Aorta (tissue), 5 donors: ENCODE results near the gene NINJ1. TPM values are rescaled to one million over a fixed set of nuclear protein-coding genes. Genes with fewer than 3 reads are reported as not detected.

Experiments
- ATAC-seq: fragments of 200-7000 bp; cut with Tn5 transposase; one replicate; pipeline ENCODE4 v1.9.1; 2022; ENCODE audit warnings: moderate library complexity; ENCODE audit not compliant: low FRiP score
- DNase-seq, 2 donors: peaks; one replicate each; pipeline ENCODE4 v3.0.0-alpha.2; 2020
- H3K27ac ChIP-seq, 2 donors: one replicate each; pipeline ENCODE4 v1.5.1; 2013; ENCODE audit warnings: low read length in 2 of 2, mild to moderate bottlenecking in 2 of 2, moderate library complexity in 2 of 2, control low read depth in 1 of 2, inconsistent platforms in 1 of 2, low read depth in 1 of 2
- H3K27me3 ChIP-seq, 2 donors: one replicate each; pipeline ENCODE4 v1.6.1; 2013; ENCODE audit warnings: control low read depth in 1 of 2, low read length in 1 of 2, mild to moderate bottlenecking in 1 of 2, moderate library complexity in 1 of 2; ENCODE audit not compliant: insufficient read depth in 2 of 2, control insufficient read depth in 1 of 2
- H3K36me3 ChIP-seq, 2 donors: one replicate each; pipeline ENCODE4 v1.6.1; 2013; ENCODE audit warnings: control low read depth in 1 of 2, low read length in 1 of 2, mild to moderate bottlenecking in 1 of 2; ENCODE audit not compliant: insufficient read depth in 2 of 2, control insufficient read depth in 1 of 2
- H3K4me1 ChIP-seq, 2 donors: one replicate each; pipeline ENCODE4 v1.6.1; 2013; ENCODE audit warnings: low read length in 2 of 2, control low read depth in 1 of 2, mild to moderate bottlenecking in 1 of 2, moderate library complexity in 1 of 2; ENCODE audit not compliant: insufficient read depth in 2 of 2, control insufficient read depth in 1 of 2
- H3K4me3 ChIP-seq, 2 donors: one replicate each; pipeline ENCODE4 v1.5.1; 2013; ENCODE audit warnings: low read length in 2 of 2, control low read depth in 1 of 2, mild to moderate bottlenecking in 1 of 2
- H3K9me3 ChIP-seq: one replicate; pipeline ENCODE4 v1.6.1; 2013; ENCODE audit warnings: mild to moderate bottlenecking, low read length; ENCODE audit not compliant: control insufficient read depth
- WGBS, 2 donors: extraction: QIAGEN DNeasy Blood & Tissue Kit; methylation state at CpG; one replicate each; pipeline ENCODE4 v1.1.7; 2013; 5-methylcytosine and 5-hydroxymethylcytosine counted together
- intact Hi-C, 2 donors: fragments of 100-400 bp; cut with DNase I; formaldehyde crosslinking; loops; one replicate each; pipeline versions ENCODE4 v1.14.2 to v1.15.0; 2022
- polyA plus RNA-seq, 2 donors: library from polyadenylated mRNA; stranded (reverse); fragments of 200-250 nt; gene quantifications; one replicate each; pipeline ENCODE4 v1.2.3, GENCODE V29; 2013
- total RNA-seq, 2 donors: library from RNA; stranded (reverse); fragmentation: NEBNext Ultra II Directional; extraction: Animal tissue kit (Norgen Biotek cat#: 25700); gene quantifications; one replicate each; pipeline ENCODE4 v1.2.1, GENCODE V29; 2021
- donor health status: healthy with polysubstance abuse.
- donor health status: Bipolar disorder and iron deficiency.
- donor health status: DM: no; HTN: no; CAD: no.
- donor health status: DM: no; HTN: no; CAD: no.
- donor health status: DM: yes; HTN: yes; CAD: no.

The NINJ1 gene
- total and polyA plus RNA-seq, 4 donors, result 46.7 to 113 (median 73.5) TPM

DNA sequence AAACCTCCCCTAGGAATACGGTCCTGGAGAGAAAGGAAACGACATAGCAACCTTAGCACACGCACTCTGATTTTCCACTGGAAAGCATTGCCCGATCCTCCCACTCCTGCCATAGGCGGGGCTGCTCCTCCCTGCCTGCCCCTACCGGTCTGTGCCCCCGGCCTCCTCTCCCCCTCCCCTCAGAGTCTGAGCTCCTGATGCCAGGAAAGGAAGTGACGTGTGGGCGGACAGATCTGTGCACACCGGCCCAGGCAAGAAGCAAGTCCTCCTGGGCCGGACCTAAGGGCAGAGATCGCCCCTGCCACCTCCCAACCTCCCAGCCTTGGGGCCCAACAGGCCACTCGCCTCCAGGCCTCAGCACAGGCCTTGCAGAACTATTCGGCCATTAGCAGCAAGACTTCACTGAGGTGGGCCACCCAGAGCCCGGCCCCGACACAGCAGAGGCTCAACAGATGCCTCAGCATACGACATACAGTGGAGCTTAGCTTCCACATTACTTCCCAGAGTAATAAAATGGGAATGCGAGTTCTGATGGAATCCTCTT is 7.2 kb downstream of the NINJ1 start:
- Histone ChIP-seq H3K4me1 (no peaks in the 10 kb centered on the region), H3K36me3 (peaks cover 0 to 7% of the 10 kb centered on the region in 2 donors), H3K9me3 (no peaks in the 10 kb centered on the region), H3K4me3 (no peak overlapping the region), H3K27ac (peak overlapping the region; percentile 2 to 49), H3K27me3 (no peaks in the 10 kb centered on the region)
- WGBS, 2 donors, result 21 to 23% methylated on average over 18 of the region's 18 CpGs
- ATAC-seq (peak; percentile 65), DNase-seq (peak; percentile 80 to 87)
- intact Hi-C loops, result no loop called here

DNA sequence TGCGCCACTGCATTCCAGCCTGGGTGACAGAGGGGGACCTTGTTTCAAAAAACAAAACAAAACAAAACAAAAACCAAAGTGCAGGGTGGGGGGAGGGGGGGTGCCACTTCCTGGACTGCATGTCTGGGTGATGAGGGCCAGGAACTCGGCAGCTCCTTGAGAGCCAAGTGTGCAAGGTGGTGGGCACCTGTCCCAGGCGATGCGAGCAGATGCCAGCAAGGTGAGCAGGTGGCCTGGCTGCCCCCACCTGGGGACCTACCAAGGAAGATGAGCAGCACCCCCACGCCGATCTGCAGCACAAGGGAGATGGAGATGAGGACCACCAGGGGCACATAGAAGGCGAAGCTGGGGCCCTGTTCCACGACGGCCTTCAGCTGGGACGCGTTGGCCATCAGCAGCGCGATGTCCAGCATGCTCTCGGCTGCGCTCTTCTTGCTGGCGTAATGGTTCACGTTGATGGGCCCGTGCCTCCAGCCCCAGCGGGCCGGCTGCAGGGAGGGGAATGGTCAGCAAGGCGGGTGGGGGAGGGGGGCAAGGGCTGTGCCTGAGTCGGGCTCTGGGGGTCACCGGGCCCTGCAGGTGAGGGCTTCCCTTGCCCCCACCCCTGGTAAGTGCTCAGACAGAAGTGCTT is 7.8 kb downstream of the NINJ1 start:
- Histone ChIP-seq H3K36me3 (peaks cover 0 to 7% of the 10 kb centered on the region in 2 donors), H3K27me3 (no peaks in the 10 kb centered on the region), H3K4me3 (no peak overlapping the region), H3K4me1 (no peaks in the 10 kb centered on the region), H3K27ac (no peak overlapping the region), H3K9me3 (no peaks in the 10 kb centered on the region)
- intact Hi-C loops, result no loop called here
- 71 to 74% methylated on average over 23 of the region's 23 CpGs for WGBS, 2 donors
- ATAC-seq (no peak), DNase-seq (peak; percentile 43 to 73)

DNA sequence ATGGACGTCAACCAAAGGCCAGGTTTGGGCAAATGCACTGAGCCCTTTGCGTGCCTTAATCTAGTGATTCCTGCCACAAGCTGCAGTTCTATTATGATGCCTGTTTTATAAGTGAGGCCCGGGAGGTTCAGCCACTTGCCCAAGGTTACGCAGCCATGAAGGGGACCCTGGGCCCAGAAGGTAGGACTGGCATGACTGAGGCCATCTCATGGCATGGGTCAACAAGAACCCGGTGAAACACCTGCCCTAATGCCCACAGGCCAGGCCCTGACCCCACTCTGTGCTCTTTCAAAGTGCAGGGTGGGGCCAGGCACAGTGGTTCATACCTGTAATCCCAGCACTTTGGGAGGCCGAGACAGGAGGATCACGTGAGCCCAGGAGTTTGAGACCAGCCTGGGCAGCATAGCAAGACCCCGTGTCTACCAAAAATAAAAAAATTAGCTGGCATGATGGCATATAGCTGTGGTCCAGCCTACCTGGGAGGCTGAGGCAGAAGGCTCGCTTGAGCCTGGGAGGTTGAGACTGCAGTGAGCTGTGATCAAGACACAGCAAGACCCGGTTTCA is 8.6 kb downstream of the NINJ1 start:
- no peak overlapping the region for H3K27ac ChIP-seq
- peaks cover 0 to 7% of the 10 kb centered on the region in 2 donors for H3K36me3 ChIP-seq
- no peaks in the 10 kb centered on the region for H3K9me3 ChIP-seq
- ATAC-seq (no peak), DNase-seq (peak; percentile 15 to 30)
- no peak overlapping the region for H3K4me3 ChIP-seq
- no peaks in the 10 kb centered on the region for H3K4me1 ChIP-seq
- H3K27me3 ChIP-seq, result no peaks in the 10 kb centered on the region
- 87 to 88% methylated on average over 10 of the region's 10 CpGs for WGBS, 2 donors
- intact Hi-C loops, result no loop called here

DNA sequence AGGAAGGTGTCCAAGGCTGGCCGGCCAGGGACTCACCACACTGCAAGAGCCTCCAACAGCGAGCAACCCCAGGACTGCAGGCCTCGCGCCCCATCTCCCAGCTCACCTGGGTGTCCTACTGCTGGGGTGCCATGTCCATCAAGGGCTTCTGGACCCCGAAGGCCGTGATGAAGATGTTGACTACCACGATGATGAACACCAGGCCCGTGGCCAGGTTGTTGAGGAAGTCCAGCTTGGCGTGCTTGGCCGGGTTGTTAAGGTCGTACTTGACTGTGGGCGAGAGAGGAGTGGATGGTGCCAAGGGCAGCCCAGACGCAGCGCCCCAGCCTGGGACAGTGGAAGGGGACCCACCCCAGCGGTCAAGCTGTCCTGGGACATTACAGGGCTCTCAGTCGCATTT is 9.3 kb downstream of the NINJ1 start:
- H3K4me3 ChIP-seq, result no peak overlapping the region
- 91 to 92% methylated on average over 16 of the region's 16 CpGs for WGBS, 2 donors
- DNase-seq (peak; percentile 43 to 54), ATAC-seq (no peak)
- H3K36me3 ChIP-seq, result peaks cover 0 to 7% of the 10 kb centered on the region in 2 donors
- no peaks in the 10 kb centered on the region for H3K27me3 ChIP-seq
- H3K27ac ChIP-seq, result no peak overlapping the region
- H3K4me1 ChIP-seq, result no peaks in the 10 kb centered on the region
- H3K9me3 ChIP-seq, result no peaks in the 10 kb centered on the region
- intact Hi-C loops, result no loop called here

DNA sequence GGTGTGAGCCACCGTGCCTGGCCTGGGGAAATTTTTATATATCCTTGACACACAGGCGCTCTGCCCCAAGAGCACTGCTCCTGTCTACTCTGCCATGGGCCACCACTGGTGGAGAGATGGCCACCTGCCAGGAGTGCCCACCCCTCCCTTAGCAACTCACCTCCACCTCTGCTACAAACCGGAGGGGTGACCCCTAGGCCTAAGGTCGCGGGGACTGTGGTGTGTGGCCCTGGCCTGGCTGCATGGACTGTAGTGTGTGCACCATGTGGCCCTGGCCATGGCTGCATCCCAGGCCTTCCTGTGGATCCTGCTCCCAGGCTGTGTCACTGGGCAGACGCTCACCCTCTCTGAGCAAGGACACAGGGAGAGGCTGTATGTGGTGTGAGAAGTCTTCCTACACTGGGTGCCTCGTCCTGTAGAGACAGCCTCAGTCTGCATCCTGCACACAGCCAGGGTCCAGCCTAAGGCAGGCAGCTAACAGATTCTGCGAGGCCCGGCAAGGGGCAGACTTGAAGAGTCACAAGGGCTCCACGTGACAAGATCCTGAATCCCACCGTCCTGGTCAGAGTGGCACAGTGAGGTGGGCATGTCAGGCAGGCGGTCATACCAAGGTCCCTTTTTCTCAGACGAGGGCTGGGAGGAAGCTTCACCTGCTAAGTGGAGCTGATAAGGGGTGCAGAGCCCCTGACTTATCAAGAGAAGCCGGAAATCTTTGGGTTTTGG is 10.3 kb downstream of the NINJ1 start:
- H3K4me1 ChIP-seq, result no peaks in the 10 kb centered on the region

DNA sequence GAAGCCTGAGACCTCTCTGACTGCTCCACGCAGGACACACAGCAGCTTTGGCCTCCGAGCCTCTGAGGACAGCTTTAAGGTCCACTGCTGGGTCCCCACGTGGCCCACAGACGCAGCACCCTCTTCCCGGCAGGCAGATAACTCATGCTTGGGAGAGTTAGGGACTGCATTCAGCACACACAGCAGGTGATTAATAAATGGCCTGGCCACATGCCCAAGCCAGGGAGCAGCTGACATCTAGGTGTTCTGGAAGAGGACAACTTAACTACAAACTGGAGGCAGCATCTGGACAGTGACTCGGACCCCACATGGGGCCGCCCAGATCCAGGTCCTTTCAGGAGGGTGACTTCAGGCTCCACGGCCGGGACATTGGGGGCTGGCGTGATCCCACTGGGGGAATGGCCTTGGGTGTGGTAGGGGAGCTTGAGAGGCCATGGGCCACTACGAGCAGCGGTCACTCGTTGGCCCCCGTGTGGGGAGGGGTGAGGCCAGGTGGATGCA is 11.3 kb downstream of the NINJ1 start:
- H3K4me3 ChIP-seq, result no peak overlapping the region
- peaks cover 0 to 7% of the 10 kb centered on the region in 2 donors for H3K36me3 ChIP-seq
- ATAC-seq (no peak), DNase-seq (peak; percentile 46 to 76)
- no peaks in the 10 kb centered on the region for H3K27me3 ChIP-seq
- intact Hi-C loops, result no loop called here
- no peaks in the 10 kb centered on the region for H3K9me3 ChIP-seq
- no peak overlapping the region for H3K27ac ChIP-seq
- no peaks in the 10 kb centered on the region for H3K4me1 ChIP-seq
- WGBS, 2 donors, result 86 to 90% methylated on average over 14 of the region's 14 CpGs

More for the DNA sequence above, 10.3 kb downstream of the NINJ1 start:
- WGBS, 2 donors, result 83 to 84% methylated on average over 14 of the region's 14 CpGs
- Histone ChIP-seq H3K27ac (no peak overlapping the region), H3K27me3 (no peaks in the 10 kb centered on the region), H3K36me3 (peaks cover 0 to 7% of the 10 kb centered on the region in 2 donors), H3K4me3 (no peak overlapping the region), H3K9me3 (no peaks in the 10 kb centered on the region)
- peak; percentile 36 to 66 for DNase-seq
- no peak for ATAC-seq
- intact Hi-C loops, result no loop called here

DNA sequence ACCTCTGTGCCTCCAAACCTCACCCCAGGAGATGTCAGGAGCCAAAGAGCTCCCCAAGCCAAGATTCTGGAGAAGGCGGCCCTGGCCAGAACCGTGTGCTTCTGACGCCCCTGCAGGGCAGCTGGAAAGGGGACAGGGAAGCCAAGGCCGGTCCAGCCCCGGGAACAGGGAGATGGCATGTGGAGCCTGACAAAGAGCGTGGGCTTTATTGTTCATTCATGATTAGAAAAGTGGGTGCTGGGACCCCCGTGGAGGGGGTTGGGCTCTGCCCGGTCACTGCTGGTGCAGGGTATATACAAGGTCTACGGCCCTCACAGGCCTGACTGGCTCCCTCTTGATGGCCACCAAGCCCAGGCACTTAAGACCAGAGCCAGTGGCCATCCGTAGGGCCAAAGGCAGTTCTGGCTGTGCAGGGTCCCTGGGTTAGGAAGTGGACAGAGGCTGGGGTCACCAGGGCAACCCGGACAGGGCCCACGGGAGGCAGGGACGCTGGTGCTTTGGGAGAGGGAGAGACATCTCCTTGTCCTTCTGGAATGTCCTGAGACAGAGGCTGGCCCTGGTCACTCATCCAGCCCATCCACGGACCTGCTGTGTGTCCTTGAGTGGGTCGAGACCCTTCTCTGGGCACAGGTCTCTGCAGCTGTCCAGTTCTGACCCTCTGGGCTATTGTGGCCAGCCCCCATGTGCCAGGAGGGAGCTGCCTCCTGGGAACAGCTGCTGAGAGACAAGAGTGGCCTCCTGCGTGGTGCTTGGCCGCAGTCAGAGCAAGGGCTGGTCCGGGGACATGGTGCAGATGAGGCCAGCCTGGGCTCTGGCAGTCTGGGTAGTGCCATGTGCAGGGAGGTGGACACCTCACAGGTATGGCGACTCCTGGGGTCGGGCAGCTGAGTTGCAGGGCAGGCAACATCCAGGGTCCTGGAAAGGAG is 12.5 kb downstream of the NINJ1 start:
- Histone ChIP-seq H3K4me3 (no peak overlapping the region), H3K36me3 (peaks cover 0 to 7% of the 10 kb centered on the region in 2 donors), H3K4me1 (no peaks in the 10 kb centered on the region), H3K9me3 (no peaks in the 10 kb centered on the region), H3K27ac (no peak overlapping the region), H3K27me3 (no peaks in the 10 kb centered on the region)
- intact Hi-C loops, result no loop called here
- DNase-seq (peak; percentile 51 to 63), ATAC-seq (no peak)
- 81 to 88% methylated on average over 20 of the region's 20 CpGs for WGBS, 2 donors

DNA sequence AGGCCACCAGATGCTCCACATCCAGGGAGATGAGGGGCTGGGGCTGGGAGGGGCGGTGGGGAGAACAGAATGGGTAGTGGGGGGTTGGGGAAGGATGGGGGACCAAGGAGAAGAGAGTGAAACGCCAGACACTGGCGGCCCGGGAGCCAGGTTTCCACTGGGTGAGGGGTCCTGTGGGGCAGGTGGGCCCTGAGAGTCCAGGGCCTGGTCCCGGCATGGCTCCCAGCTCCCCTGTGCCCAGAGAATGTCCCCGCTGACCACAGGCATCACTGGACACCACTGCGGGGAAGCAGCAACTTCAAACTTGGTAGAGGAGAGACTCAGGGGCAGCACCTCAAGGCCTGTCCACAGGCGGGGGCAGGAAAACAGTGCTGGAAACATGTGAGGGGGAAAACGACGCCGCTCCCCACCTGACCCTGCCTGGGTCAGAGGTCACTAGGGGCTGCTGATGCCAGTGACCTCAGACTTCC is 13.2 kb downstream of the NINJ1 start:
- ATAC-seq (no peak), DNase-seq (peak; percentile 55 to 61)
- Histone ChIP-seq H3K4me3 (no peak overlapping the region), H3K36me3 (peaks cover 0 to 7% of the 10 kb centered on the region in 2 donors), H3K4me1 (no peaks in the 10 kb centered on the region), H3K9me3 (no peaks in the 10 kb centered on the region), H3K27ac (no peak overlapping the region), H3K27me3 (no peaks in the 10 kb centered on the region)
- 91 to 92% methylated on average over 11 of the region's 11 CpGs for WGBS, 2 donors
- intact Hi-C loops, result no loop called here
